GM19025 (cell line): ENCODE results near the gene GLT1D1.

Experiments used
- ATAC-seq: cut with Tn5 transposase; IDR thresholded peaks from one replicate; pipeline ENCODE4 v1.9.1; 2021; ENCODE audit warnings: mild to moderate bottlenecking, low read depth, moderate library complexity; ENCODE audit not compliant: unreplicated experiment

Gene GLT1D1

GRCh38 chr12:128909653-128910052, 56.4 kb downstream of the GLT1D1 start:
- no peak for ATAC-seq

GRCh38 chr12:128910629-128911028, 57.4 kb downstream of the GLT1D1 start:
- ATAC-seq, result no peak

GRCh38 chr12:128911861-128912260, 58.6 kb downstream of the GLT1D1 start:
- ATAC-seq, result no peak

- ATAC-seq, result no peak
Observed at GRCh38 chr12:128914908-128915563, 61.8 kb downstream of the GLT1D1 start.

GRCh38 chr12:128916425-128916824, 63.1 kb downstream of the GLT1D1 start:
- ATAC-seq, result no peak

- ATAC-seq, result no peak
Observed at GRCh38 chr12:128918481-128919260, 65.4 kb downstream of the GLT1D1 start.

- no peak for ATAC-seq
Observed at GRCh38 chr12:128920468-128920867, 67.2 kb downstream of the GLT1D1 start.

GRCh38 chr12:128928361-128928760, 75.1 kb downstream of the GLT1D1 start:
- no peak for ATAC-seq

- no peak for ATAC-seq
Observed at GRCh38 chr12:128929057-128929456, 75.8 kb downstream of the GLT1D1 start.

- no peak for ATAC-seq
Observed at GRCh38 chr12:128930606-128931005, 77.3 kb downstream of the GLT1D1 start.

GRCh38 chr12:128932521-128932920, 79.2 kb downstream of the GLT1D1 start:
- ATAC-seq, result no peak

GRCh38 chr12:128933039-128933438, 79.8 kb downstream of the GLT1D1 start:
- no peak for ATAC-seq

- ATAC-seq, result no peak
Observed at GRCh38 chr12:128933926-128934325, 80.6 kb downstream of the GLT1D1 start.

GRCh38 chr12:128938886-128939285, 85.6 kb downstream of the GLT1D1 start:
- ATAC-seq, result no peak

GRCh38 chr12:128940090-128940888, 87.0 kb downstream of the GLT1D1 start:
- ATAC-seq, result no peak

GRCh38 chr12:128940974-128941373, 87.7 kb downstream of the GLT1D1 start:
- no peak for ATAC-seq

- ATAC-seq, result no peak
Observed at GRCh38 chr12:128942960-128943477, 89.7 kb downstream of the GLT1D1 start.

- no peak for ATAC-seq
Observed at GRCh38 chr12:128944956-128945355, 91.7 kb downstream of the GLT1D1 start.

- no peak for ATAC-seq
Observed at GRCh38 chr12:128947209-128947608, 93.9 kb downstream of the GLT1D1 start.

- ATAC-seq, result no peak
Observed at GRCh38 chr12:128949086-128949485, 95.8 kb downstream of the GLT1D1 start.

GRCh38 chr12:128951448-128951847, 98.2 kb downstream of the GLT1D1 start:
- no peak for ATAC-seq
